Measurements from ENCODE around the gene PPP1R9A. TPM values are rescaled to one million over a fixed set of nuclear protein-coding genes. Genes with fewer than 3 reads are reported as not detected.

Gene PPP1R9A
- total and polyA plus RNA-seq, 3 experiments from 2014 or later, result 0.02 TPM; not detected in 2

DNA sequence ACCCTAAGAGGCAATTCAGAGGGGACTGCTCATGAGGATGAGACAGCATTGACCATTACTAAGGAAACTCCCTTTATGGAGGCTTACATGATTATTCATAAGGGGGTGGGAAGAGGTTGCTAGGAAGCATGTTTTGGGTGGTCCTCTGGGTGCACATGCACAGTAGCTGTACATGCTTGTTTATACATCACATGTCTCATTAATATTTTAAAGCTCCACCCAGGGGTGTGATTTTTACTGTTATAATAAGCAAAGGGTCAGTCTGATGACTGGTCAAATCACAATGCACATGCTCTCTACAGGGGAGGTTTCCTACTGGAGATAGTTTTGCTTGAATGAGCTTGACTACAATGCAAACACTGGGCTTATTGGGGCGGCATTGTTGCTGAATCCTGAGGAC is 23.8 kb upstream of the PPP1R9A start:
- no peak overlapping the region for H3K4me3 Mint-ChIP-seq
- no peaks in the 10 kb centered on the region for H3K27me3 ChIP-seq (ENCODE audit: insufficient read depth, low read length, poor library complexity, severe bottlenecking)
- POLR2A ChIA-PET, result interaction anchor here (0.6 kb wide), 1 partner anchor 356 kb away, joined by 3 read pairs; no protein-coding TSS in a partner anchor
- no peak overlapping the region for H3K4me3 ChIP-seq (ENCODE audit: low read length)
- no peaks in the 10 kb centered on the region for H3K4me1 Mint-ChIP-seq
- peaks cover 5% of the 10 kb centered on the region in 2 donors for H3K27me3 Mint-ChIP-seq
- no peak for DNase-seq
- no peaks in the 10 kb centered on the region for H3K36me3 ChIP-seq (ENCODE audit: insufficient read depth, low read length)
- no peaks in the 10 kb centered on the region for H3K4me1 ChIP-seq (ENCODE audit: insufficient read depth, low read length)
- no peaks in the 10 kb centered on the region for H3K36me3 Mint-ChIP-seq
- H3K27ac Mint-ChIP-seq, result no peak overlapping the region
- CTCF ChIA-PET, result no interaction called here
- no peak overlapping the region for H3K27ac ChIP-seq (ENCODE audit: low read depth, low read length)
- H3K9me3 Mint-ChIP-seq, result peaks cover 0 to 4% (median 2%) of the 10 kb centered on the region in 5 donors
- H3K9me3 ChIP-seq (ENCODE audit: low read length), result no peaks in the 10 kb centered on the region

GRCh38 chr7:94888551-94888950 is 18.8 kb upstream of the PPP1R9A start:
- no peak overlapping the region for H3K27ac ChIP-seq (ENCODE audit: low read depth, low read length)
- Mint-ChIP-seq H3K27me3 (peaks cover 4 to 5% of the 10 kb centered on the region in 2 donors), H3K9me3 (peaks cover 0 to 3% (median 0%) of the 10 kb centered on the region in 5 donors), H3K27ac (no peak overlapping the region), H3K4me3 (no peak overlapping the region), H3K4me1 (no peaks in the 10 kb centered on the region), H3K36me3 (no peaks in the 10 kb centered on the region)
- no peaks in the 10 kb centered on the region for H3K36me3 ChIP-seq (ENCODE audit: insufficient read depth, low read length)
- H3K9me3 ChIP-seq (ENCODE audit: low read length), result no peaks in the 10 kb centered on the region
- no peak for DNase-seq
- POLR2A ChIA-PET, result no interaction called here
- H3K4me3 ChIP-seq (ENCODE audit: low read length), result no peak overlapping the region
- CTCF ChIA-PET, result no interaction called here
- no peaks in the 10 kb centered on the region for H3K4me1 ChIP-seq (ENCODE audit: insufficient read depth, low read length)
- no peaks in the 10 kb centered on the region for H3K27me3 ChIP-seq (ENCODE audit: insufficient read depth, low read length, poor library complexity, severe bottlenecking)

DNA sequence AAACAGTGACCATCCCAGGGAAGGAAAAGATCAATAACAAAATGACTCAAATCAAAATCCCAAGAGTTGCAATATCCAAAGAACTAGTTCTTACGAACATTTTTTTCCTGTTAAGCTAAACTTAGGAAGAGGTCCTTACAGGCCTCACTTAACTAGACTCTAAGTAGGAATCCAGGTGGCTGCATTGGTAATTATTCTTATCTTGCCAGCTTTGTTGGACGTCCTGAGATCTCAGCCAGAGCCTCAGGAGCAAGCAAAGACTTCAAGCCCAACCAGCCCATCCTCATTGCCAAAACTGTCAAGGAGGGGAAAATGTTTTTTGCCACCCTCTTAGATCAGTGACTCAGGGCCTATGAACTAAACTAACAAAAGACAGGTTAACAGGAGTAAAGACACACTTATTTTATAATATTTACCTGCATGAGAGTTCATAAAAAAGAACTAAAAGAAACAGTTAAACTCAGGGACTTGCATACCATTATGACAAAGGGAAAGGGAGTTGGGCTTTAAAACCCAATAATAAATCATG is 18.3 kb upstream of the PPP1R9A start:
- Mint-ChIP-seq H3K4me1 (no peaks in the 10 kb centered on the region), H3K27ac (no peak overlapping the region), H3K9me3 (peaks cover 0 to 3% (median 0%) of the 10 kb centered on the region in 5 donors), H3K27me3 (peaks cover 4 to 5% of the 10 kb centered on the region in 2 donors), H3K4me3 (no peak overlapping the region), H3K36me3 (no peaks in the 10 kb centered on the region)
- Histone ChIP-seq H3K27ac (ENCODE audit: low read depth, low read length) (no peak overlapping the region), H3K27me3 (ENCODE audit: insufficient read depth, low read length, poor library complexity, severe bottlenecking) (no peaks in the 10 kb centered on the region), H3K4me3 (ENCODE audit: low read length) (no peak overlapping the region), H3K9me3 (ENCODE audit: low read length) (no peaks in the 10 kb centered on the region), H3K36me3 (ENCODE audit: insufficient read depth, low read length) (no peaks in the 10 kb centered on the region), H3K4me1 (ENCODE audit: insufficient read depth, low read length) (no peaks in the 10 kb centered on the region)
- no peak for DNase-seq
- ChIA-PET POLR2A (no interaction called here), CTCF (no interaction called here)

GRCh38 chr7:94890216-94890615 is 17.2 kb upstream of the PPP1R9A start:
- peaks cover 0 to 3% (median 0%) of the 10 kb centered on the region in 5 donors for H3K9me3 Mint-ChIP-seq
- CTCF ChIA-PET, result no interaction called here
- POLR2A ChIA-PET, result no interaction called here
- no peak for DNase-seq
- H3K36me3 Mint-ChIP-seq, result no peaks in the 10 kb centered on the region
- peaks cover under 1 to 4% of the 10 kb centered on the region in 2 donors for H3K27me3 Mint-ChIP-seq
- no peaks in the 10 kb centered on the region for H3K4me1 Mint-ChIP-seq
- H3K27ac Mint-ChIP-seq, result no peak overlapping the region
- H3K27ac ChIP-seq (ENCODE audit: low read depth, low read length), result no peak overlapping the region
- H3K36me3 ChIP-seq (ENCODE audit: insufficient read depth, low read length), result no peaks in the 10 kb centered on the region
- H3K27me3 ChIP-seq (ENCODE audit: insufficient read depth, low read length, poor library complexity, severe bottlenecking), result no peaks in the 10 kb centered on the region
- no peaks in the 10 kb centered on the region for H3K4me1 ChIP-seq (ENCODE audit: insufficient read depth, low read length)
- no peak overlapping the region for H3K4me3 Mint-ChIP-seq
- no peak overlapping the region for H3K4me3 ChIP-seq (ENCODE audit: low read length)
- H3K9me3 ChIP-seq (ENCODE audit: low read length), result no peaks in the 10 kb centered on the region

GRCh38 chr7:94893661-94894060 is 13.7 kb upstream of the PPP1R9A start:
- Mint-ChIP-seq H3K9me3 (no peaks in the 10 kb centered on the region), H3K27ac (no peak overlapping the region), H3K4me1 (no peaks in the 10 kb centered on the region), H3K4me3 (no peak overlapping the region), H3K36me3 (no peaks in the 10 kb centered on the region), H3K27me3 (no peaks in the 10 kb centered on the region)
- Histone ChIP-seq H3K27me3 (ENCODE audit: insufficient read depth, low read length, poor library complexity, severe bottlenecking) (no peaks in the 10 kb centered on the region), H3K9me3 (ENCODE audit: low read length) (no peaks in the 10 kb centered on the region), H3K4me3 (ENCODE audit: low read length) (no peak overlapping the region), H3K4me1 (ENCODE audit: insufficient read depth, low read length) (no peaks in the 10 kb centered on the region), H3K36me3 (ENCODE audit: insufficient read depth, low read length) (no peaks in the 10 kb centered on the region), H3K27ac (ENCODE audit: low read depth, low read length) (no peak overlapping the region)
- CTCF ChIA-PET, result no interaction called here
- POLR2A ChIA-PET, result no interaction called here
- no peak for DNase-seq

- Mint-ChIP-seq H3K9me3 (no peaks in the 10 kb centered on the region), H3K4me1 (no peaks in the 10 kb centered on the region), H3K27ac (no peak overlapping the region), H3K4me3 (no peak overlapping the region), H3K27me3 (no peaks in the 10 kb centered on the region), H3K36me3 (no peaks in the 10 kb centered on the region)
- Histone ChIP-seq H3K27ac (ENCODE audit: low read depth, low read length) (no peak overlapping the region), H3K27me3 (ENCODE audit: insufficient read depth, low read length, poor library complexity, severe bottlenecking) (no peaks in the 10 kb centered on the region), H3K36me3 (ENCODE audit: insufficient read depth, low read length) (no peaks in the 10 kb centered on the region), H3K9me3 (ENCODE audit: low read length) (no peaks in the 10 kb centered on the region), H3K4me1 (ENCODE audit: insufficient read depth, low read length) (no peaks in the 10 kb centered on the region), H3K4me3 (ENCODE audit: low read length) (no peak overlapping the region)
- ChIA-PET CTCF (no interaction called here), POLR2A (no interaction called here)
- no peak for DNase-seq
These were observed 9.9 kb upstream of the PPP1R9A start for GRCh38 chr7:94897541-94897940.

DNA sequence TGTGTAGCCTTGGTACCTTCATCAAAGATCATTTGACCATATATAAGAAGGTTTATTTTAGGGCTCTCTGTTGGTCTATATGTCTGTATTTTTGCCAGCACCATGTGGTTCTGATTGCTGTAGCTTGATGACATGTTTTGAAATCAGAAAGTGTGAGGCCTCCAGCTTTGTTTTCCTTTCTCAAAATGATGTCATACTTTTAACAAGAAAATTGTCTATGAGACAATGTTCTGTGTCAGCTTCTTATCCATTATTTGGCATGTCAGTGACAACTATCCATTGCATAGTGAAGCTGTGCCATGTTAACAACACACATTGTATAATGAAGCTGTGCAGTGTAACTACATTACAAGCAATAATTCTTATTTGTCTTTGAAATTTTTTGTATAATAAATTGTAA is 9.1 kb upstream of the PPP1R9A start:
- Mint-ChIP-seq H3K36me3 (no peaks in the 10 kb centered on the region), H3K27ac (no peak overlapping the region), H3K4me1 (no peaks in the 10 kb centered on the region), H3K4me3 (no peak overlapping the region), H3K27me3 (no peaks in the 10 kb centered on the region), H3K9me3 (no peaks in the 10 kb centered on the region)
- Histone ChIP-seq H3K4me1 (ENCODE audit: insufficient read depth, low read length) (no peaks in the 10 kb centered on the region), H3K27ac (ENCODE audit: low read depth, low read length) (no peak overlapping the region), H3K9me3 (ENCODE audit: low read length) (no peaks in the 10 kb centered on the region), H3K27me3 (ENCODE audit: insufficient read depth, low read length, poor library complexity, severe bottlenecking) (no peaks in the 10 kb centered on the region), H3K36me3 (ENCODE audit: insufficient read depth, low read length) (no peaks in the 10 kb centered on the region), H3K4me3 (ENCODE audit: low read length) (no peak overlapping the region)
- ChIA-PET CTCF (no interaction called here), POLR2A (no interaction called here)
- no peak for DNase-seq

DNA sequence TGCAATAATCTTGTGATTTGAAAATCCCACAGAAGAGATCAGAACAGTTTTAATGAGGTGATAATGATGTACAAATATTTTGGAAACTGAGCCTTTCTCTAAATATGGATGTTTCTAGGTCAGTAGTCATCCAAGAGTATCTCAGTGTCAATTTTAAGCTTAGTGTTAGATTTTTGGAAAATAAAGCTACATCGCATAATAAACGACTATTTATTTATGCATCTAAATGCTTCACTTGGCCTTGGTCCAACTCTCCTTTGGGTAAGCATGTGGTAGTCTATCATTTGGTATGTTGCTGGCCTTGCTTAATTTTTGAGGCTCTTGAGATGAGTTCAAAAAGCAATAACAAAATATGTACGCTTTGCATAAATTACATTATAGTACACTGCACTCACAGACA is 5.4 kb upstream of the PPP1R9A start:
- ChIA-PET POLR2A (no interaction called here), CTCF (no interaction called here)
- DNase-seq, result no peak
- Mint-ChIP-seq H3K9me3 (no peaks in the 10 kb centered on the region), H3K27me3 (peaks cover 9 to 12% of the 10 kb centered on the region in 2 donors), H3K36me3 (no peaks in the 10 kb centered on the region), H3K4me1 (no peaks in the 10 kb centered on the region), H3K4me3 (no peak overlapping the region), H3K27ac (no peak overlapping the region)
- Histone ChIP-seq H3K9me3 (ENCODE audit: low read length) (no peaks in the 10 kb centered on the region), H3K4me1 (ENCODE audit: insufficient read depth, low read length) (no peaks in the 10 kb centered on the region), H3K27me3 (ENCODE audit: insufficient read depth, low read length, poor library complexity, severe bottlenecking) (no peaks in the 10 kb centered on the region), H3K4me3 (ENCODE audit: low read length) (no peak overlapping the region), H3K27ac (ENCODE audit: low read depth, low read length) (no peak overlapping the region), H3K36me3 (ENCODE audit: insufficient read depth, low read length) (no peaks in the 10 kb centered on the region)

GRCh38 chr7:94903971-94904370 is 3.4 kb upstream of the PPP1R9A start:
- no peaks in the 10 kb centered on the region for H3K9me3 Mint-ChIP-seq
- no peak overlapping the region for H3K4me3 Mint-ChIP-seq

More at GRCh38 chr7:94903971-94904370, 3.4 kb upstream of the PPP1R9A start:
- ChIA-PET POLR2A (no interaction called here), CTCF (no interaction called here)
- no peak overlapping the region for H3K27ac ChIP-seq (ENCODE audit: low read depth, low read length)
- Mint-ChIP-seq H3K4me1 (peaks cover 2 to 8% (median 2%) of the 10 kb centered on the region in 3 donors), H3K36me3 (no peaks in the 10 kb centered on the region), H3K27me3 (peaks cover 21 to 23% of the 10 kb centered on the region in 2 donors), H3K27ac (no peak overlapping the region)
- DNase-seq, result no peak
- no peaks in the 10 kb centered on the region for H3K27me3 ChIP-seq (ENCODE audit: insufficient read depth, low read length, poor library complexity, severe bottlenecking)
- no peaks in the 10 kb centered on the region for H3K4me1 ChIP-seq (ENCODE audit: insufficient read depth, low read length)
- no peak overlapping the region for H3K4me3 ChIP-seq (ENCODE audit: low read length)
- H3K36me3 ChIP-seq (ENCODE audit: insufficient read depth, low read length), result no peaks in the 10 kb centered on the region
- no peaks in the 10 kb centered on the region for H3K9me3 ChIP-seq (ENCODE audit: low read length)
